Measurements from ENCODE around the gene SIMC1.
A peak's percentile ranks its signal among the peaks of the same experiment; 100 is the strongest.

SIMC1 gene

DNA sequence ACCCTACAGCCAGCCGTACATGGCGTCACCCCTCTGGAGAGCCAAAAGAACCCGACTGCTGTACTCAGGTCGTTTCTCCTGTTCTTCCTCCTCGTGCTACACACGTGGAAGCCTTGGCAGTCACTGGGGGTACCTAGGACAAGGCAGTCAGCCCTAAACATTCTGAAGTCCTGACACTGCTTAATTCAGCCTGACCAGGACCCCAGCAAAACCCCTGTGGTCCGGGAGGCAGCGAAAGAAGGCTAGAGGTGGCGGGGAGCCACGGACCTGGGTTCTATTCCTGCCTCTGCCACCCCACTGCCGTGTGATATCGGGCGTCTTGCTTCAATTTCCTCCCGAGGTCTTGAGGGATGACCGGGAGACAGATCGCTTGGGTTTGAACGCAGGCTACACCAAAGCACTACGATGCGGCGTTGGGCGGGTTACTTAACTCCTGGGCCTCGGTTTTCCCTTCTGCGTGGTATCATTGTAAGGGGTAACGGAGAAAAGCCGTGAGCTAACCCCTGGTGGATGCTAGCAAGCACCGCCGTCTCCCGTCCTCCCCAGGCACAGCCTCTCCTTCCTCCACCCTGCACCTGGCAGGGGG is 126.6 kb downstream of the SIMC1 start:
- no peak for DNase-seq (ENCODE audit: low spot score)

DNA sequence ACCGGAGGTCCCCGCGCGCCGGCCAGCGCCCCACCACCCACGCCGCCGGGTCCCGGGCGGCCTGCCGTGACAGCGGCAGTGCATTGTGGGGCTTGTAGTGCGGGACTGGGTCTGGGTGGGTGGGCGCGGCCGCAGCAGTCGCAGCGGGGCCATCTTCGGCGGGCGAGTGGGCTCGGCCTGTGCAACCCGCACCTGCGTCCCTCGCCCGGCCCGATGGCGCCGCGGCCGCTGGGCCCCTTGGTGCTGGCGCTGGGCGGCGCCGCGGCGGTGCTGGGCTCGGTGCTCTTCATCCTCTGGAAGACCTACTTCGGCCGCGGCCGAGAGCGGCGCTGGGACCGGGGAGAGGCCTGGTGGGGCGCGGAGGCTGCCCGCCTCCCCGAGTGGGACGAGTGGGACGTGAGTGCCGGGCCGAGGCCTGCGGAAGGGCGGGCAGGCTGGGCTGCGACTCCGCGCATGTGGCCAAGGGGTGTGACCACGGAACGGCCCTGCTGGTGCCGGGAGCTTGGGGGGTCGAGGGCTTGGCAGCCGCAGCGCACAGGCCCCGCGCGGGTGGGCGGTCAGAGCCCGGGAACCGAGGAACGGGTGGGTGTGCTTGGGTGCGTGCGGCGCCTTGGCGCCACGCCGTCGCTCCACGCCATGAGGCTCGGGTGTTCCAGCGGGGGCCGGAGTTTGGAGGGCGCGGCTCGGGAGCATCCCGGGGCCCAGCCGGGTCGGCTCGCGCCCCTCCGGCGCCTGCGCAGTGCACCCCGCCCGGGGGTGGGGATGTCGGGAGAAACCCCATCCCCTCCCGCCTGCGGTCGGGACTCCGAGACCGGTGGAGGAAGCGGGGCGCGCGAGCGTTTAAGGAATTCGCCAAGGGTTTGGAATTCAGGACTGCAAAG is 127.4 kb downstream of the SIMC1 start, which contains the start of gene ARL10:
TSS of gene ARL10 (plus strand) at position 137 of the 881 bp plus-strand sequence. CDS start at position 214, 77 bp downstream.
- peak; percentile 26 for DNase-seq (ENCODE audit: low spot score)

DNA sequence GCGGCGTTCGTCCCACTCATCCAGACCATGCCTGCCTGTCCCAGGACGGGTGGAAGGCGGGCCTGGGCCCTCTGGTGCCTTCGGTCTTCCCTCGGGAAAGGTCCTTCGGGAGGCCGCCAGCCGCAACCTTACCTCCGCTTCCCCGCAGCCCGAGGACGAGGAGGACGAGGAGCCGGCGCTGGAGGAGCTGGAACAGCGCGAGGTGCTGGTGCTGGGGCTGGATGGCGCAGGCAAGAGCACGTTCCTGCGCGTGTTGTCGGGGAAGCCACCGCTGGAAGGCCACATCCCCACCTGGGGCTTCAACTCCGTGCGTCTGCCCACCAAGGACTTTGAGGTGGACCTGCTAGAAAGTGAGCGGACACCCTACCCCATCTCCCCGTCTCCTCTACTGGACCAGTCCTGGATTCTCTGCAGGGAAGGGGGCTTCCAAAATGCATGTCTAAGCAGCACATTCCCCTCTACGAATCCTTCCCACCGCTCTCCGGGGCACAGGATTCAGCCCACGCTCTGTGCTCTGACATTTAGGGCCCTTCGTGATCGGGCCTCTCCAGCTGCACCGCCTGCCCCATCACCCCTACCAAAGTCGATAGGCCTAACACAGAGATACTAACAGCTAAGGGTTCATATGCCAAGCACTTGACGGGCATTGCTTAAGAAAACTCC is 128.1 kb downstream of the SIMC1 start:
- DNase-seq (ENCODE audit: low spot score), result no peak

DNA sequence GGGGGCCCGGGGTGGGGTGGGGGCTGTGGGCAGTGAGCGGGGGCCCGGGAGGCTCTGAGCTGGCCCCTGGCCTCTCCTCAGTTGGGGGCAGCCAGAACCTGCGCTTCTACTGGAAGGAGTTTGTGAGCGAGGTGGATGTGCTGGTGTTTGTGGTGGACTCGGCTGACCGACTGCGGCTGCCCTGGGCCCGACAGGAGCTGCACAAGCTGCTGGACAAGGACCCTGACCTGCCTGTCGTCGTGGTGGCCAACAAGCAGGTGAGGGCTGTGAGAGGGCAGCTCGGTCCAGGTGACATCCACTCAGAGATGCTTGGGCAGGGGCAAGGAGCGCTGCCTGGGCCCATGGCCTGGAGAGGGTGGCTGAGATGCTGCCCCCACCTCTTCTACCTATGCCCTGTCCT is 130.5 kb downstream of the SIMC1 start:
- DNase-seq (ENCODE audit: low spot score), result no peak

DNA sequence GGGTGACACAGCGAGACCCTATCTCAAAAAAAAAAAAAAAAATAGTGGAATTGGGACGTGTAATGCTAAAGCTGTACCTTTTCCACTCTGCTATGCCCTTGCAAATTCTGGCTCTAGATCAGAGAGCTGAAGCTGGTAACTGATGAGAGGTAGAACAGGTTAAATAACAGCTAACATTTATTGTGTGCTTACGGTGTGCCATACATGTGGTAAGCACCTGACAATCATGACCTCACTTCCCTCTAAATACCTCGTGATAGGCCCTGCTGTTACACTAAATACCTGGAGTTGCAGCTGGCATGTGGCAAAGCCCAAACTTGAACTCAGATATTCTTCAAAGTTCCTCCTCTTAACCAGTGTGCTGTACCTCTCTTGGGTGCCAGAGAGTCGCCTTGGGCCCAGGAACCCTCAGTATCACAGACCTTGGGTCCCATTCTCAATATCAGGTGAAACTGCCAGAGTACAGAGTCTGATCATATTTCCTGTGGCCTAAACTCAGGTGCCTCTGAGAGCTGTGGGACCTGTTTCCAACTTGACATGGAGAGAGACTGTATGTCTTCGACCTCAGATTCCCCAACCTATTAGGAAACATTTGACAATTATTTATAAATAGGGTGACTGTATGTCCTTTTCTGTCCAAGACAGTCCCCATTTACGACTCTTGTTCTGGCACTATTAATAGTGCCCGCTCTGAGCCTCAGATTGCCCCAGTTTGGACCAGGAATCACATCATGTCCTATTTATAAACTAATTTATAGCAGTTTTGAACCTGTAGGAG is 131.9 kb downstream of the SIMC1 start:
- DNase-seq (ENCODE audit: low spot score), result no peak

DNA sequence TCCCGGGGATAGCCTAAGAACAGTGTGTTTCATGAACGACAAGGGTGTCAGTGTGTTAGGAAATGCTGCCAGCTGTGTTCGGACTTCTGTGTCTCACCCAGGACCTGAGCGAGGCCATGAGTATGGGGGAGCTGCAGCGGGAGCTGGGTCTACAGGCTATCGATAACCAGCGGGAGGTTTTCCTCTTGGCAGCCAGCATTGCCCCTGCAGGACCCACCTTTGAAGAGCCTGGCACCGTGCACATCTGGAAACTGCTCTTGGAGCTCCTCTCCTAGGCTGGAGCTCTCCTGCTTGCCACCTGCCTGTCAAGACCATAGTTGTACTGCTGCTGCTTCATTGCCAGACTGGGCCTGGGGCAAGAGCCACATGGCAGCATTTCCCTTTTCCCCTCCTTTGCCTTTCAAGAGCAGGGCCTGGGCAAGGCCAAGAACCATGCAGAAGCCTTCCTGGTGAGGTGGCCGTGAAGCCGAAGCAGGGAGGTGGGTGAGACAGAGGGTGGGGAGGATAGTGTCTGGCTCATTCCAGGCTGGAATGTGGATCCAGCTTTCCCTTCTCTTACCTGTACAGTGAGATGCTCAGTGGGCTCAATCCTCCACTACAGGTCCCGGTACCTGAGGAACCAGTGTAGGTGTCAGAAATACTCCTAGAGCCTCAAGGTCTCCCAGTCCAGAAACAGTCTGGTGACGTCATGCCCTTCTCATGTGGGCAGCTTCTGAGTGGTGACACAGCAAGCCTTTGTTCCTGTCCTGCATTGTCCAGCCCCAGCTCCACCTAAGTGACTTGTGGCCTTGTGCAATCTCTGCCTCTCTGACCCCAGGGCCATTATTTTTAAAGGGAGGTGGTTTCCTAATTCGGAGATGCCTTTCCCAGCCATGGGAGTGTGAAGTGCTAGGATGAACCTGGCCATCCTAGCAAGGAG is 133.7 kb downstream of the SIMC1 start:
- DNase-seq (ENCODE audit: low spot score), result no peak

DNA sequence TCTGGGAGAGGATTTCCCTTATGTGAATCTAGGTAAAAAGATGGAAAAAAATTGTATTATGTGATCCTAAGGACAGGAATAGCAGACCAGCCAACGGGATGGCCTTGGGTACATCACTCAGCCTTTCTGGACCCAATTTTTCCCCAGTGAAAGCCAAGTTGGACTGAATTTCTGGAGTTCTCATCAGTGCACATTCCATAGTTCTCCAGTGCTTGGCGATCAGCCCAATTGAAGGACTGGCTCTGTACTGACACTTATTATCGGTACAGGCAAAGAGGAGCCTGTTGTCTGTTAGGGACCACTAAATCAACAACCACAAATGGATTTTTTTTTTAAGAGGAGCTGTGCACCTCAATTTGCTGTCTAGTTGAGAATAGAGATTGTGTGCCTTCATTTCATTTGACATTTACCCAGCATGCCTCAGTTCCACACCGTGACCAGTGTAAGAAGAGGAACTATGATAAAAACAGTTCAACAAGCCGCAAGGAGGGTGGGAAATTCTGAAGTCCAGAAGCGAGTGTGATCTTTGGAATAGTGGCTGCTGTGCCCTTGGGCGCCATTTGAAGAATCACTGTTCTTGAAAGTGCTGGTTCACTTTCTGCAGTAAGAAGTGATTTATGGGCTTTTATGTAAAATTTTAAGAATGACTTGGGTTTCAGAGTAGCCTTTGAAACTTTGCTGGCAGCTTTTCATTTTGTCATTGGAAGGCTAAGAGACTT is 135.0 kb downstream of the SIMC1 start:
- no peak for DNase-seq (ENCODE audit: low spot score)

DNA sequence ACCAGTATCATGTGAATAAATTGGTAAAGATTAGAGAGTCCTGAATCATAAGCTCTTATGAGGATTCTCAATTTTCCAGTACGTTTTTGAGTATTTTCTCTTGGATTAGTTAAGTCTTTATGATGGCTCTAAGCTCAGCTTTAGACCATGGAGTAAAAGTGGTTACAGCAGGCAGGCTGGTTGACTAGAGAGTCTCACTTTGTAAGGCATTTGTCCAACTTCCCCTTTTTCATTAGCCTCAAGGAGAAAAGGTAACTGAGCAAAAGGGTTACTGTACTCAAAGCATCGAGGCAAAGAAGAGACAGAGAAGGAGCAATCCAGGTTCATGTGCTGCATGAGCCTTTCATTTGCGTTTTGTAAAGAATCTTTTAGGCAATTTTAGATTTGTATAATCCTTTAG is 141.7 kb downstream of the SIMC1 start:
- no peak for DNase-seq (ENCODE audit: low spot score)

DNA sequence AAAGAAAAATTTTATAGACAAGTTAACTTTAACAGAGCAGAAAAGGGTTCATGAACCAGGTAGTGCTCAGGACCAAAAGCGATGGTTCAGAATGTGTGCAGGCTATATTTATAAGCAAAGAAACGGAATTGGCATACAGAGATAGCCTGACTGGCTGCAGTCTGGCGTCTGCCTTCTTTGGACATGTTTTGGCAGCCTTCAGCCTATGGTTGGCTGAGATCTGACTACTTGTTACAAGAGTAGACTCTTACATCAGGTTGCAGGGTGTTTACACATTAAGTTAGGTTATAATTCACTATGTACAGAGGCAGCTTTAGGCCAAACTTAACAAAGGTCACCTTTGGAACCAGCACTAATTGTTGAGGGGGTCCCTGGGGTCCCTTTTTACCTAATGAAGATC is 143.2 kb downstream of the SIMC1 start:
- DNase-seq (ENCODE audit: low spot score), result no peak

DNA sequence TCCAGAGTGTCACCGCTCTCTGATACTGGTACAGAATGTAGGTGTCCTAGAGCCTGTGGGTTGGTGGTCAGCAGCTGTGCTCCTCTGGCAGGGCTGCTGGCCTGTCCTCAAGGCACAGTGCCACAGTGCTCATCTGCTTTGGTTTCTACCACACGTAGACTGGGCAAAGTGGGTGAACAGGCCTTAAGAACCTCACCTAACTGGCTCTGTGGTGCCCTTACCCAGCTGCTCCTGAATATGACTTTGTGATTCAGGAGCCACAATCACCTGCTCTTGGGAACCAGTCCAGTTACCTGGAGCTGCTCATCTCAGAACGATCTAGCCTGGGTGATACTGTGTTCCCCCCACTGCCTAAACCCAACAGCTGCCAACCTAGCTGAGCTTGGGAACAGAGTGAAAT is 143.8 kb downstream of the SIMC1 start:
- DNase-seq (ENCODE audit: low spot score), result no peak

DNA sequence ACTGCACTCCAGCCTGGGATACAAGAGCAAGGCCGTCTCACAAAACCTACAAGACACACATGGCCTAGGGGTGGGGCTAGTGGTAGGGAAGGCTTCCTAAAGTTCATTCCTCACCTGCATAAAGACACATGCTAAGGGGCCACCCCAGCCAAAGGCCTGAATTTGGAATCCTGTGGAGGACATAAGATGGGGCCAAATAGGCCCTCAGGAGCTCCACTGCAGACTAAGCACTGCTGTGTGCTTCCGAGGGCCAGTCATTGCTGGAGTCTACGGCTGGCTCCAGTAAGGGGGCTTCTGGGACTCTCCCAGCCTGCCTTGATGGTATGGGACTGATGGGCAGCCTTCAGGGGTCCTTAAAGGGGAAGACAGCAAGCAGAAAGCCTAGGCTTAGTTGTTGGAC is 144.5 kb downstream of the SIMC1 start:
- no peak for DNase-seq (ENCODE audit: low spot score)

DNA sequence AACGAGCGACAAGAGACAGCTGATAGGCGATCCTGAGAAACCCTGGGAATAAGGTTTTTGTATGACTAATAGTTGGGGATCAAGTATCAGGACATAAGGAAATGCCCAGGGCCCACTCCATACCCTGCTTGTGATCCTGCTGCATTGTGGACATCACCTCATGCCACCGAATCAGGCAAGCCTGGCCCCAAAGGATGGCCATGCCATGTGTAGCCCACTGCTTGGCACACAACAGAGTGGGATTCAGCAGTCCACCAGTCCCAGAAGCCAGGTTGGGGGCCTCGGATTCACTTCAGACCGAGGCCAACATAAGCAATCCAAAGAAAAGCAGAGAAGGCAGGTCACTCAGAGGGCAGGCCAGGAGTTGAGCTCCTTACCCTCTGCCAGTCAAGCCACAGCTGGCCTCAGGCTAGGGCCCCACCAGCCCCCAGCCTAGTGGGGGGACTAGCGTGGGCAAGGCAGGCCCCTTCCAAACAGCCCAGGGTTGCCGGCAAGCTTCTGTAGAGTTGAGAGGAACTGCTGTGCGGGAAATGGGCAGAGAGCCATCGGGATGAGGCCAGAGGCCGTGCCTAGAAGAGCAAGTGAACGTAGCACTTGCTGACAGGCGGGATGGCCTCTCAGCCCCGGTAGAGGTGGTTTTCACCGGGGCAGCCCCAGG is 145.2 kb downstream of the SIMC1 start:
- DNase-seq (ENCODE audit: low spot score), result no peak

DNA sequence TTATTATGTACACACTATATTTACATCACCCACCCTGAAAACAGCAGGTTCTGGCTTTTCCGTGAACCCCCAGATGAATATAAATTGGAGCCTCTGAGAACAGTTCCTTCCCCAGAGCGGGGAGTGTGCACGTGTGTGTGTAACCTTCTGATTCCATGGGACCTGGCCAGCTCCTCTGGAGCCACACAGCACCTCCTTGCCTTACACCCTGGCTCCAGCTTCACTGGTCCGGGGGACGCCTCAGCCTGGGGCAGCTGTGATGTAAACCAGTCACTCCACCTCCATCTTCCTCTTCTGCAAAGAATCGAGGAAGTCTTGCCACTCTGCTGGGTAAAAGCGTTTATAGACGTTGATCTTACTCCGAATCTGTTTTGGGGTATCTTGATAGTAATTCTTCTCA is 145.7 kb downstream of the SIMC1 start:
- no peak for DNase-seq (ENCODE audit: low spot score)

DNA sequence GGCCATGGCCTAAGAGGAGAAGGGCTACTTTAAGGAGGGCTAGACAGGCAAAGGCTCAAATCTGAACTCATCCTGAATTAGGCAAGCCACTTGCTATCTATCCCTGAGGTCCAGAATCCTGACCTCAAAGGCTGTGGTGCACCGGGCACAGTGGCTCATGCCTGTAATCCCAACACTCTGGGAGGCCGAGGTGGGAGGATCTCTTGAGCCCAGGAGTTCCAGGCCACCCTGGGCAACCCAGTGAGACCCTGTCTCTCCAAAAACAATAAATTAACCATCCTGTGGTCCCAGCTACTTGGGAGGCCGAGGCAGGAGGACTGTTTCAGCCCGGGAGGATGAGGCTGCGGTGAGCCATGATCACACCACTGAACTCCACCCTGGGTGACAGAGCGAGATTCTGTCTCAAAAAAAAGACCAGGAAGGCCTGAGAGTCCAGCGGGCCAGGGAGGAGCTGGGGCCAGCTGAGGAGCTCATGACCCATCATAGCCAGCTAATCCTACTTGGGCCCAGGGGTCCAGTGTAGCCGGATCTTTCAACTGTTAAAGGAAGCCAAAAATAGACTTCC is 146.2 kb downstream of the SIMC1 start:
- no peak for DNase-seq (ENCODE audit: low spot score)

DNA sequence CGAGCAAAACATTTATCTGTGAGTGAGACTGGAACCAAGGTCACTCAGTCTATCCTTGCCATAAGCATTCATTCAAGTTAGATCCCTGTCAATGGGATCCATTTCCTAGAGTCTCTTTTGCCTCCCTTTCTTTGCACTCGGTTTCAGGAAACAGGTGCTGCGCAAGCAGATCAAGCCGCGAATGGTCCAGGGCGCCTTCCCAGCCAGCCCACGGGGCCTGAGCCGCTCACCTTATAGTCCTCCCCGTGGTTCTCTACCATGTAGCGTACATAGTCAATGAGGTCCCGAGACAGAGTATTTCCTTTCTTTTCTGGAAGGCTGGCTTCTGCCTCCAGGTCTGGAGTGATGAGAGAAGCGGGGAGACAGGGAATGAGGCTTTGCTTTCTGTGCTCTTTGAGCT is 146.8 kb downstream of the SIMC1 start:
- no peak for DNase-seq (ENCODE audit: low spot score)

DNA sequence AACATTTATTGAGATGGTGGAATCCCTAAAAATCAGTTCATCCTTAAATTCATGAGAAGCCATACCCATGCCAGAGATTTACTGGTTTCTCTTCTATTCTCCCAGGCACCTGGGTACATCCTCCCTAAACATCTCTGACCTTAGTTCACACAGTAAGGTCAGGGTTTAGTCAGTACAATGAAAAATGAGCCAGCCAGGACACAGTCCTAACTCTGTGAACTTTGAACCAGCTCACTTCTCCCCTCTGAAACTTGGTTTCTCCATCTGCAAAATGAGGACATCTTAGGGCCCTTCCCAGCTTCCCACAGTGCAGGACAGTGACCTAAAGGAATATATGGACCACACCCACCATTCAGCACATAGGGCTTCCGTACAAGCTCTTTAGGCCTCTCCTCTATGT is 148.3 kb downstream of the SIMC1 start:
- DNase-seq (ENCODE audit: low spot score), result no peak

DNA sequence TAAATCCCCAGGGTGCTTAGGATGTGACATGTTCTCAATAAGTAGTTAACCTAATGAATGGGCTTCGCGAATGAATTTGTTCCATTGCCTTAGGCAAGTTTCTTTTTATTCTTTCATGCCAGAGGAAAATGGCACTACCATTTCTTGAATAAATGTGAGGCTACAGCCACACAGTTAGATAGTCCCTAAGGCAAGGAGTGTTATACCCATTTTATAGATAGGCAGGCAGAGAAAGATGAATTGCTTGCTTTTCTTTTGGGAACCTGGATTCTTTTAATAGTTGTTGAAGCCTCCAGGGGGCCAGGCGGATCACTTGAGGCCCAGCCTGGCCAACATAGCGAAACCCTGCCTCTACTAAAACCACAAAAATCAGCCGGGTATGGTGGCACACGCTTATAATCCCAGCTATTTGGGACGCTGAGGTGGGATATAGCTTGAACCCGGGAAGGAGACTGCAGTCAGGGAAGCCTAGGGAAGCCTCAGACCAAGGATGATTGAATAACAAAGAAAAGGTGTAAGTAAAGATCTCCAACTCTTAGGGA is 149.2 kb downstream of the SIMC1 start:
- no peak for DNase-seq (ENCODE audit: low spot score)

DNA sequence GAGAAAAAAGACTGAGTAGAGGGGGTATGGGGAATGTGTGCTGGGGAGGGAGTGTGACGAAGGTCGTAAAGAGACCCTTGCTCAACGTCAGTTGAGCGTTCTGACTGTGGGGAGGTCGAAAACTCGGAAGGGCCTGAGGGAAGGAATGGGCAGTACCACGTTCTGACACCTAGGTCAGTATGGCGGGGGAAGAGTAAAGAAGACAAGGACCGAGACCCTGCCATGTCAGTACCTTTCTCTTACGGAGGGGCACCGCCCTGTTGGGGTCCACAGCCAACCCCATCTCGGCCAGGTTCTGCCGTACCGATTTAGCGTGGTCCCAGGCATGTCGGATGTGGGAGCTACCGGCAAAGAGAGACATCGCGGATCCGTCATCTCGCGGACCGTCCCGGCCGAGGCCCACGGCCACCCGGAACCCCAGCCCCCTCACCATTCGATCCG is 149.8 kb downstream of the SIMC1 start:
- peak; percentile 25 for DNase-seq (ENCODE audit: low spot score)

DNA sequence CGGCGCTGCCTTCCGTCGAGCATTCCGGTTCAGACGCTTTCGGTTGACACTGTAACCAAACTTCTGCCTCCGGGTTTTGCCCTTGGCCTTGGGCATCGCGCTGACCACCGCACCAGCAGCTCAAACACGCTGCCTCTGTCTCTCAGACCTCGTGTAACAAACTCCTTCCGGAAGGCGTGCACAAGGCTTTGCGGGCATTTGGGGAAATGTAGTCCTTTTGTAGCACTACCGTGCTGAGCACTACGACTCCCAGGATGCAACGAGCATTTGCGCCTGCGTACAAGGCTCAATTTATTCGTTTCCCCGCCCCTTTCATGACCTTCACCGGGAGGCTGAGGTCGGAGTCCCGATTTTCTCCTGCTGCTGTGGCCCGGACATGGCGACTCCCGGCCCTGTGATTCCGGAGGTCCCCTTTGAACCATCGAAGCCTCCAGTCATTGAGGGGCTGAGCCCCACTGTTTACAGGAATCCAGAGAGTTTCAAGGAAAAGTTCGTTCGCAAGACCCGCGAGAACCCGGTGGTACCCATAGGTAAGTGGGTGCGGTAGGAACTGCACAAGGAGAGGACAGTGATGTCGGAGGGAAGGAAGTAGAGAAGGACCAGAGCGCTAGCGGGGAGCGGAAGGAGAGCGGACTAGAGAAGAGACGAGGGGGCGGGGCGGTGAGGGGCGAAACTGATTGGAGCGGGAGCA is 150.4 kb downstream of the SIMC1 start, which contains the start of the genes HIGD2A and NOP16:
TSS of gene HIGD2A (plus strand) at position 308 of the 691 bp plus-strand sequence. CDS start at position 377, 69 bp downstream.
TSS of gene NOP16 (minus strand) at position 155 of the 691 bp plus-strand sequence. CDS start at position 96, 59 bp downstream.
- peak; percentile 99 for DNase-seq (ENCODE audit: low spot score)
